Measurements from ENCODE around the gene MCM3AP. TPM values are rescaled to one million over a fixed set of nuclear protein-coding genes. Genes with fewer than 3 reads are reported as not detected.

MCM3AP gene
- total and polyA plus RNA-seq, 9 of the 15 experiments (the other 6 are each of a cell fraction or from before 2014, with no cell fraction given), result 6.5 to 179 (median 69.6) TPM

DNA sequence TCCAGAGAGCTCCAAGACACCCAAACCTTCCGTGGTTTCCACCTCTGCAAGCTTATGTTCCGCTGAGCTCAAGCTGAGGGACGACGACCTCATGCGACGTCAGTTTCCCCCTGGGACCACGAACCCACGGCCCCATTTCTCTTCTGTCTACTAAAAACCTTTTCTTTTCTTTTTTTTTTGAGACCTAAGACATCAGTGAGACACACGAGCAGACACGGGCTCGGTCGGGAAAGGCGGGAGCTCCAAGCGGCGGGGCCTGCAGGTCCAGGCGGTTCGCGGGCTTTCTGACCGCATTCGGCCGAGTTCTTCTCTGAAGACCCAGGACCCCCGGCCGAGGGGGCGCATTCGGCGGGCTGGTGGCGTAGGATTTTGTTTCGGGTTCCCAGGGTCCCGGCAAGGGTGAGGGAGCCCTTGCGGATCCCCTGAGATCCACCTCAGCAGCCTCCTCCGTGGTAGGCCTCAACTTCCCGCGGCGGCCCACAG lies 37.9 kb upstream of the MCM3AP start (continued):
- TF ChIP-seq TFAM (CRISPR knock-in tag; conservative IDR thresholded peaks at IDR 0.05) (no peak), U2AF2 (optimal IDR thresholded peaks at IDR 0.05; ENCODE audit: low read depth, low read length) (no peak), CHD4 (IDR thresholded peaks at IDR 0.05; ENCODE audit: insufficient read depth, insufficient replicate concordance, low read depth, low read length, poor library complexity, severe bottlenecking) (no peak), BDP1 (IDR thresholded peaks at IDR 0.05; ENCODE audit: insufficient read depth, insufficient read length) (no peak), CCNT2 (IDR thresholded peaks at IDR 0.05; ENCODE audit: borderline replicate concordance, extremely low read depth, insufficient read length, low read depth, low read length) (no peak), NKRF (IDR thresholded peaks at IDR 0.05; ENCODE audit: borderline replicate concordance) (peak; percentile 49; the same call in 1 of the 2 replicates), NCOA6 (IDR thresholded peaks at IDR 0.05) (no peak), PTTG1 (tag; IDR thresholded peaks at IDR 0.05; ENCODE audit: low read depth) (no peak), ZNF311 (CRISPR knock-in tag; IDR thresholded peaks at IDR 0.05) (no peak), SPI1 (IDR thresholded peaks at IDR 0.05; ENCODE audit: borderline replicate concordance, low read depth, low read length) (no peak), POLR3A (IDR thresholded peaks at IDR 0.05; ENCODE audit: borderline replicate concordance, extremely low read depth, insufficient read depth, insufficient read length) (no peak), NONO (IDR thresholded peaks at IDR 0.05; ENCODE audit: low read depth in 2 of 2, low read length in 1 of 2) (no peak), PRDM10 (IDR thresholded peaks at IDR 0.05; ENCODE audit: partially characterized antibody) (no peak), ZNF24 (IDR thresholded peaks at IDR 0.05) (no peak), NCOA4 (IDR thresholded peaks at IDR 0.05; ENCODE audit: partially characterized antibody) (no peak), HIVEP1 (CRISPR knock-in tag; IDR thresholded peaks at IDR 0.05) (peak; percentile 23; the same call in 1 of the 2 replicates), ZSCAN29 (IDR thresholded peaks at IDR 0.05) (peak; percentile 15; the same call in 1 of the 2 replicates), SREBF1 (IDR thresholded peaks at IDR 0.05; ENCODE audit: borderline replicate concordance, low read depth, low read length) (no peak), THRB (CRISPR knock-in tag; conservative IDR thresholded peaks at IDR 0.05) (no peak), BACH1 (tag; IDR thresholded peaks at IDR 0.05) (no peak)
- TF ChIP-seq, protein P1, sequence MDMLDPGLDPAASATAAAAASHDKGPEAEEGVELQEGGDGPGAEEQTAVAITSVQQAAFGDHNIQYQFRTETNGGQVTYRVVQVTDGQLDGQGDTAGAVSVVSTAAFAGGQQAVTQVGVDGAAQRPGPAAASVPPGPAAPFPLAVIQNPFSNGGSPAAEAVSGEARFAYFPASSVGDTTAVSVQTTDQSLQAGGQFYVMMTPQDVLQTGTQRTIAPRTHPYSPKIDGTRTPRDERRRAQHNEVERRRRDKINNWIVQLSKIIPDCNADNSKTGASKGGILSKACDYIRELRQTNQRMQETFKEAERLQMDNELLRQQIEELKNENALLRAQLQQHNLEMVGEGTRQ (CRISPR knock-in tag; IDR thresholded peaks at IDR 0.05), result no peak

All from K562 (cell line).